BJ (cell line): Measurements from ENCODE around the gene TENT5A. TPM values are rescaled to one million over a fixed set of nuclear protein-coding genes. Genes with fewer than 3 reads are reported as not detected.

Experiments used
- CTCF ChIA-PET: fragments of 350-600 bp; formaldehyde crosslinking; extraction: SDS; loops from one replicate; lab custom pipeline; 2021; ENCODE audit warnings: antibody characterized with exemption, inconsistent platforms; lab: Yijun Ruan, JAX
- POLR2A ChIA-PET: fragments of 300-600 bp; sonication (Branson Sonifier 250); formaldehyde crosslinking; extraction: SDS; loops from one replicate; lab custom pipeline; 2021; ENCODE audit warnings: antibody characterized with exemption; lab: Charles Lee
- DNase-seq: peaks from one replicate; pipeline ENCODE4 v3.0.0-alpha.2; 2011; ENCODE audit warnings: low read depth
- H3K27me3 ChIP-seq: 2 replicates; pipeline ENCODE4 v1.6.0; 2011; ENCODE audit warnings: low read length; ENCODE audit not compliant: control insufficient read depth, insufficient read depth
- H3K36me3 ChIP-seq: 2 replicates; pipeline ENCODE4 v1.5.1; 2011; ENCODE audit warnings: low read length; ENCODE audit not compliant: control insufficient read depth, insufficient read depth
- H3K4me3 ChIP-seq: 2 replicates; pipeline ENCODE4 v1.5.1; 2011; ENCODE audit warnings: low read depth, mild to moderate bottlenecking, control low read depth, low read length
- polyA plus RNA-seq: library from polyadenylated mRNA; depleted of rRNA; stranded (reverse); fragments of >200 nt; gene quantifications from 2 replicates; pipeline ENCODE4 v1.2.3, GENCODE V29; 2011
- small RNA-seq: library from RNA; depleted of rRNA; stranded (forward); fragments of <200 nt; gene quantifications from one replicate; pipeline ENCODE3, GENCODE V24; 2012; ENCODE audit warnings: low replicate concordance, low read depth; ENCODE audit not compliant: insufficient read length
- TF ChIP-seq, protein P1 (sequence below): IDR thresholded peaks from 2 replicates; pipeline ENCODE4 v1.5.1; 2011; ENCODE audit warnings: low read depth, mild to moderate bottlenecking, control low read depth, inconsistent platforms, low read length, moderate library complexity; ENCODE audit not compliant: insufficient read depth

Gene TENT5A
- polyA plus RNA-seq, 1 experiment: 9.7 TPM

DNA sequence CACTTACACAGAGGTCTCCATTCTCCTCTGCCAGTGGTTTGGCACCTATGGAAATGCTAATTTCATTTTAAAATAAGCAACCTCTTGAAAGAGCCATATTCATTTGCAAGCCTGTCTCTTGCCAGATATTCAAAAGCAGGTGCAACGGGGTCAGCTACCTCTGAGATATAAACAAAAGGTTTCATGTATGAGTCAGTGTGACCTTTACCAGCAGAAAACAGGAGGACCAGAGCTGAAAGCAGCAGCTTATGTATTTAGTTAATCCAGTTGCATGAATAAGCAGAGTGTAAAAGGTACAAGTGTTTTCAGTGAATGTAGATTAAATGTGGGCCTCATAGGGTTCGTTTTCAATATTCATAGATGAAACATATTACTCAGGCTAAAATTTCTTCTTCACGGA, 56.0 kb downstream of the TENT5A start:
- ChIA-PET CTCF (no interaction called here), POLR2A (no interaction called here)
- Histone ChIP-seq H3K4me3 (no peak overlapping the region), H3K36me3 (no peaks in the 10 kb centered on the region), H3K27me3 (no peaks in the 10 kb centered on the region)
- TF ChIP-seq, protein P1, sequence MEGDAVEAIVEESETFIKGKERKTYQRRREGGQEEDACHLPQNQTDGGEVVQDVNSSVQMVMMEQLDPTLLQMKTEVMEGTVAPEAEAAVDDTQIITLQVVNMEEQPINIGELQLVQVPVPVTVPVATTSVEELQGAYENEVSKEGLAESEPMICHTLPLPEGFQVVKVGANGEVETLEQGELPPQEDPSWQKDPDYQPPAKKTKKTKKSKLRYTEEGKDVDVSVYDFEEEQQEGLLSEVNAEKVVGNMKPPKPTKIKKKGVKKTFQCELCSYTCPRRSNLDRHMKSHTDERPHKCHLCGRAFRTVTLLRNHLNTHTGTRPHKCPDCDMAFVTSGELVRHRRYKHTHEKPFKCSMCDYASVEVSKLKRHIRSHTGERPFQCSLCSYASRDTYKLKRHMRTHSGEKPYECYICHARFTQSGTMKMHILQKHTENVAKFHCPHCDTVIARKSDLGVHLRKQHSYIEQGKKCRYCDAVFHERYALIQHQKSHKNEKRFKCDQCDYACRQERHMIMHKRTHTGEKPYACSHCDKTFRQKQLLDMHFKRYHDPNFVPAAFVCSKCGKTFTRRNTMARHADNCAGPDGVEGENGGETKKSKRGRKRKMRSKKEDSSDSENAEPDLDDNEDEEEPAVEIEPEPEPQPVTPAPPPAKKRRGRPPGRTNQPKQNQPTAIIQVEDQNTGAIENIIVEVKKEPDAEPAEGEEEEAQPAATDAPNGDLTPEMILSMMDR: no peak
- DNase-seq: no peak

Small RNAs within 50 kb of the gene (small RNA-seq; reads per million reads assigned to genes)
- gene AL078599.1 (not detected), gene RF00156 (not detected)
